Peyer's patch (tissue), 4 donors: ENCODE measurements around the gene CIAO2B. TPM values are rescaled to one million over a fixed set of nuclear protein-coding genes. Genes with fewer than 3 reads are reported as not detected.
A peak's percentile ranks its signal among the peaks of the same experiment; 100 is the strongest.
"Not testable (repeated sequence)": the region's sequence is repeated elsewhere in the genome, so short reads cannot be mapped to it uniquely, and the experiment has no call there.

ENCODE experiments used
- DNase-seq, 3 donors: peaks; one replicate each; pipeline ENCODE4 v3.0.0-alpha.2; 2017 to 2019
- H3K27ac ChIP-seq, 4 donors: fragments of 200-600 bp; sonication (generic); one replicate each; pipeline ENCODE4 v1.5.1; 2016 to 2019
- H3K27me3 ChIP-seq, 2 donors: fragments of 200-600 bp; sonication (generic); one replicate each; pipeline ENCODE4 v1.5.1; 2019
- H3K36me3 ChIP-seq, 3 donors: fragments of 200-600 bp; sonication (generic); one replicate each; pipeline ENCODE4 v1.5.1; 2016 to 2019
- H3K4me1 ChIP-seq, 4 donors: fragments of 200-600 bp; sonication (generic); one replicate each; pipeline ENCODE4 v1.5.1; 2016 to 2019
- H3K4me3 ChIP-seq, 4 donors: fragments of 200-600 bp; sonication (generic); 1 replicate in 3 of 4; 2 replicates in 1 of 4; pipeline ENCODE4 v1.5.1; 2016 to 2019; ENCODE audit warnings: mild to moderate bottlenecking in 1 of 4
- H3K9me3 ChIP-seq, 4 donors: fragments of 200-600 bp; sonication (generic); one replicate each; pipeline ENCODE4 v1.5.1; 2016 to 2019; ENCODE audit warnings: mild to moderate bottlenecking in 1 of 4
- POLR2A ChIP-seq, 2 donors: fragments of 450-650 bp; IDR thresholded peaks; one replicate each; pipeline ENCODE4 v1.5.1; 2017; ENCODE audit warnings: antibody characterized with exemption in 2 of 2, mild to moderate bottlenecking in 2 of 2, moderate library complexity in 2 of 2
- total RNA-seq, 4 donors: library from RNA; depleted of rRNA; stranded (reverse); fragments of >200 nt; gene quantifications; one replicate each; pipeline ENCODE4 v1.1.0, GENCODE V29; 2016
- TF ChIP-seq, protein P1 (sequence below), 6 experiments: fragments of 450-650 bp in 4 of 6; fragments of 200-600 bp in 2 of 6; sonication (generic) in 1 of 6; IDR thresholded peaks; one replicate each; pipeline ENCODE4 v1.5.1; 2017 to 2019; ENCODE audit warnings: antibody characterized with exemption in 6 of 6, mild to moderate bottlenecking in 3 of 6, moderate library complexity in 1 of 6

CIAO2B gene
- total RNA-seq, 4 donors from 2014 or later = 28.1 to 72.7 (median 55.2) TPM

DNA sequence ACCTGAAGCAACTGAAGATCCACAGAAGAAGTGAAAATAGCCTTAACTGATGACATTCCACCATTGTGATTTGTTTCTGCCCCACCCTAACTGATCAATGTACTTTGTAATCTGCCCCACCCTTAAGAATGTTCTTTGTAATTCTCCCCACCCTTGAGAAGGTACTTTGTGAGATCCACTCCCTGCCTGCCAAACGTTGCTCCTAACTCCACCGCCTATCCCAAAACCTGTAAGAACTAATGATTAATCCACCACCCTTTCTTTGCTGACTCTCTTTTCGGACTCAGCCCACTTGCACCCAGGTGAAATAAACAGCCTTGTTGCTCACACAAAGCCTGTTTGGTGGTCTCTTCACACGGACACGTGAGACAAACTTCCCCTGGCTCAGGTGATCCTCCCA is 37.5 kb downstream of the CIAO2B start:
- not testable (repeated sequence) for H3K9me3 ChIP-seq, H3K27me3 ChIP-seq, H3K4me3 ChIP-seq, H3K36me3 ChIP-seq
- TF ChIP-seq POLR2A (IDR thresholded peaks at IDR 0.05) = peak in 1 of 2 donors; percentile 50
- H3K27ac ChIP-seq = peak overlapping the region in 3 of 4 donors; percentile 54 to 82 (median 71)
- H3K4me1 ChIP-seq = peaks cover 3 to 47% (median 11%) of the 10 kb centered on the region in 4 donors
- DNase-seq = peak in 1 of 3 donors; percentile 48

DNA sequence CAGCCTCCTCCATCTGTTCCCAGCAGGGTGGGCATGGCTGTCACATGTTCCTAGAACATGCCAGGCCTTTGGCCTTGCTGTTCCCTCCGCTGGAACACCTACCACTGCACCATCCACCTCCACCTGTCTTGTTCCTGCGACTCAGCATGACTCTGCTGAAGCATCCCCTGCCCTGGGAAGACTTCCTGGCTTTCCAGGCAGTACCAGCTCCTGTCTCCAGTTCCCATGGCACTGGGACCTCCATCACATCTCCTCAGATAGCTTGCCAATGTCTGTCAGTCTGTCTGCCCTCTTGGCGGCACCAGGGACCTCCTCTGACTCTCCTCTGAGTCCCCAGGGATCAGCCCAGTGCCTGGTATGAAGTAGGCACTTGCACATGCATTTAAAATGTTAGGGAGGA is 38.2 kb downstream of the CIAO2B start:
- Histone ChIP-seq H3K27me3 (no peaks in the 10 kb centered on the region), H3K4me1 (peaks cover 3 to 40% (median 11%) of the 10 kb centered on the region in 4 donors), H3K27ac (peak overlapping the region in 3 of 4 donors; percentile 54 to 82 (median 71)), H3K36me3 (no peaks in the 10 kb centered on the region), H3K9me3 (no peaks in the 10 kb centered on the region), H3K4me3 (no peak overlapping the region)
- TF ChIP-seq POLR2A (IDR thresholded peaks at IDR 0.05) = no peak
- TF ChIP-seq, protein P1, sequence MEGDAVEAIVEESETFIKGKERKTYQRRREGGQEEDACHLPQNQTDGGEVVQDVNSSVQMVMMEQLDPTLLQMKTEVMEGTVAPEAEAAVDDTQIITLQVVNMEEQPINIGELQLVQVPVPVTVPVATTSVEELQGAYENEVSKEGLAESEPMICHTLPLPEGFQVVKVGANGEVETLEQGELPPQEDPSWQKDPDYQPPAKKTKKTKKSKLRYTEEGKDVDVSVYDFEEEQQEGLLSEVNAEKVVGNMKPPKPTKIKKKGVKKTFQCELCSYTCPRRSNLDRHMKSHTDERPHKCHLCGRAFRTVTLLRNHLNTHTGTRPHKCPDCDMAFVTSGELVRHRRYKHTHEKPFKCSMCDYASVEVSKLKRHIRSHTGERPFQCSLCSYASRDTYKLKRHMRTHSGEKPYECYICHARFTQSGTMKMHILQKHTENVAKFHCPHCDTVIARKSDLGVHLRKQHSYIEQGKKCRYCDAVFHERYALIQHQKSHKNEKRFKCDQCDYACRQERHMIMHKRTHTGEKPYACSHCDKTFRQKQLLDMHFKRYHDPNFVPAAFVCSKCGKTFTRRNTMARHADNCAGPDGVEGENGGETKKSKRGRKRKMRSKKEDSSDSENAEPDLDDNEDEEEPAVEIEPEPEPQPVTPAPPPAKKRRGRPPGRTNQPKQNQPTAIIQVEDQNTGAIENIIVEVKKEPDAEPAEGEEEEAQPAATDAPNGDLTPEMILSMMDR (IDR thresholded peaks at IDR 0.05) = no peak
- DNase-seq = no peak

DNA sequence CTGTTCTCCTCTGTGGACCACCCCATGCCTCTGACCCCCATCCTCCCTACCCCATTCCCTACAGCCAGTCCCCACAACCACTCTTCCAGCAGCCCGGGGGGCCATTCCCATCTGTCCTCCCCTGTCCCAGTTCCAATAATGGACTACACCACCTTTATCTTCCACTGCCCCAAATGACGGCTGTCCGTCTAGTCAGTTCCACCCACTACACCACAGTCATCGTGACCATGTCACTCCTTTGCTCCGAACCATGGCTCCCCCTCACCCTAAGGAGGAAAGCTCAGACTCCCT is 38.6 kb downstream of the CIAO2B start:
- H3K27me3 ChIP-seq = no peaks in the 10 kb centered on the region
- TF ChIP-seq POLR2A (IDR thresholded peaks at IDR 0.05) = no peak
- TF ChIP-seq, protein P1 (IDR thresholded peaks at IDR 0.05) = no peak
- no peak for DNase-seq
- H3K4me3 ChIP-seq = no peak overlapping the region
- H3K36me3 ChIP-seq = no peaks in the 10 kb centered on the region
- peak overlapping the region in 3 of 4 donors; percentile 54 to 82 (median 71) for H3K27ac ChIP-seq
- no peaks in the 10 kb centered on the region for H3K9me3 ChIP-seq
- peaks cover 3 to 36% (median 11%) of the 10 kb centered on the region in 4 donors for H3K4me1 ChIP-seq

DNA sequence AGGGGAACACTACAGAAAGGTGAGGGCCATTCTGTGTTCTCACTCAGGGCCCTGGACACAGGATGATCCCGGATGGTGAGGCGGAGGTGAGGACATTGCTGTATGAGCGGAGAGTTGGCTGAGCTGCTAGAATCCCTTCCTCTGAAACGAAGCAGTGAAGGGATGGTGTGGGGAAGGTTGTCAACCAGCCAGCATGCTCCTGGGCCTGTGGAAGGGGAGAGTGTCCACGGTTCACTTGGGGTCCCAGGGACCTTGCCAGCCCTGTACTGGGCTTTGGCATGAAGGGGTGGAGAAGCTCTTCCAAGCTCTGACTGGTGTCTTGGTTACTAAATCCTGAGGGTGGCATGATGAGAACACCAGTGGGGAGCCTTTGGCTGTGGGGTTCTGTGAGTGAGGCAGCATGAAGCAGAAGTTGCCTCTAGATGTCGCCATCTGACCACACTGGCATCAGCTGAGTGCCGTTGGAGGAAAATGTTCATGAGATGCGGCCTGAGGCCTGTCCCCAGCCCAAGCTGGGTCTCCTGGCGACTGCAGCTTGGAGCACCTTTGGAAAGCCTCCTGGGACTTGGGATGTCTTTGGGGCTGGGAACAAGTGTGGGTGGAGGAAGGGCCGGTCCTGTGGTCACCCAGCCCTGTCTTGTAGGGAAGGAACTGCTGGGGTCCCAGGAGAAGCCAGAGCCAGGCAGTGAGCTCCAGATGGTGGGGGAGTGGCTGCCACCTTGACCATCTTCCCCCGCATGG is 39.1 kb downstream of the CIAO2B start:
- Histone ChIP-seq H3K4me3 (no peak overlapping the region), H3K27ac (peak overlapping the region in 3 of 4 donors; percentile 54 to 82 (median 71))

DNA sequence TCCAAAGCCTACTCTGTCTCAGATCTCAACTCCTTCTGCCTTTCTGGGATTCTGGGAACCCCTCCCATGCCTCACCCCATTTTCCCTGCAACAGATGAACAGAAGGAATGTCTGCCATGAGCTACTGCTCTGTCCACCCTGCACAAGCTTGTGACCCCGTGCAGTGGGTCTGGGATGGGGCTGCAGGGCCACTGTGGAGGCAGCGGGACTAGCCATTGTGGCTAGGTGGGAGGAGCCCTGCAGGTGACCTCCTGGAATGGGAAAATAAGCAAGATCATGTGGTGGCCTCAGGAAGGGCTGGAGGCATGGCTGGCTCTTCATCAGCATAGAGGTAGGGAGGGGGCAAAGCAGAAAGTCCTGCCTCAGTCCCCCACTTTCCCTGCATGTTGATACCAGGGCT is 40.1 kb downstream of the CIAO2B start:
- Histone ChIP-seq H3K4me3 (no peak overlapping the region), H3K27me3 (no peaks in the 10 kb centered on the region), H3K9me3 (no peaks in the 10 kb centered on the region), H3K36me3 (no peaks in the 10 kb centered on the region), H3K4me1 (peaks cover 3 to 20% (median 4%) of the 10 kb centered on the region in 4 donors), H3K27ac (no peak overlapping the region)
- no peak for DNase-seq
- no peak for TF ChIP-seq POLR2A (IDR thresholded peaks at IDR 0.05)
- TF ChIP-seq, protein P1 (IDR thresholded peaks at IDR 0.05) = no peak

More for the DNA sequence above, 39.1 kb downstream of the CIAO2B start:
- Histone ChIP-seq H3K27me3 (no peaks in the 10 kb centered on the region), H3K36me3 (no peaks in the 10 kb centered on the region), H3K4me1 (peaks cover 3 to 31% (median 10%) of the 10 kb centered on the region in 4 donors), H3K9me3 (no peaks in the 10 kb centered on the region)
- TF ChIP-seq POLR2A (IDR thresholded peaks at IDR 0.05) = no peak
- TF ChIP-seq, protein P1 (IDR thresholded peaks at IDR 0.05) = peak in 5 of 6 experiments; percentile 16 to 96 (median 89)
- DNase-seq = peak; percentile 30 to 87 (median 75)

DNA sequence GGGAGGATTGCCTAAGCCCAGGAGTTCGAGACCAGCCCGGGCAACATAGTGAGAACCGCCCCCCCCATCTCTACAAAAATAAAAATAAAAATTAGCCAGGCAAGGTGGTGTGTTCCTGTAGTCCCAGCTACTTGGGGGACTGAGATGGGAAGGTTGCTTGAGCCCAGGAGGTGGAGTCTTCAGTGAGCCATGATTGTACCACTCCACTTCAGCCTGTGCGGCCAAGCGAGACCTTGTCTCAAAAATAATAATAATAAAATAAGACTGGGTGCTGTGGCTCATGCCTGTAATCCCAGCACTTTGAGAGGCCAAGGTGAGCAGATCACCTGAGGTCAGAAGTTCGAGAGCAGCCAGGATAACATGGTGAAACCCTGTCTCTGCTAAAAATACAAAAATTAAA is 42.4 kb downstream of the CIAO2B start:
- no peak for DNase-seq
- H3K27ac ChIP-seq = no peak overlapping the region
- peaks cover 3 to 13% (median 4%) of the 10 kb centered on the region in 4 donors for H3K4me1 ChIP-seq
- no peaks in the 10 kb centered on the region for H3K9me3 ChIP-seq
- H3K4me3 ChIP-seq = no peak overlapping the region
- TF ChIP-seq, protein P1 (IDR thresholded peaks at IDR 0.05) = no peak
- no peak for TF ChIP-seq POLR2A (IDR thresholded peaks at IDR 0.05)
- no peaks in the 10 kb centered on the region for H3K27me3 ChIP-seq
- peaks cover 0 to 3% (median 0%) of the 10 kb centered on the region in 3 donors for H3K36me3 ChIP-seq
